HG03196 (cell line): ENCODE measurements around the gene GJA3.

Source experiments
- ATAC-seq: cut with Tn5 transposase; IDR thresholded peaks from one replicate; pipeline ENCODE4 v1.9.1; 2021; ENCODE audit not compliant: unreplicated experiment

Gene GJA3

DNA sequence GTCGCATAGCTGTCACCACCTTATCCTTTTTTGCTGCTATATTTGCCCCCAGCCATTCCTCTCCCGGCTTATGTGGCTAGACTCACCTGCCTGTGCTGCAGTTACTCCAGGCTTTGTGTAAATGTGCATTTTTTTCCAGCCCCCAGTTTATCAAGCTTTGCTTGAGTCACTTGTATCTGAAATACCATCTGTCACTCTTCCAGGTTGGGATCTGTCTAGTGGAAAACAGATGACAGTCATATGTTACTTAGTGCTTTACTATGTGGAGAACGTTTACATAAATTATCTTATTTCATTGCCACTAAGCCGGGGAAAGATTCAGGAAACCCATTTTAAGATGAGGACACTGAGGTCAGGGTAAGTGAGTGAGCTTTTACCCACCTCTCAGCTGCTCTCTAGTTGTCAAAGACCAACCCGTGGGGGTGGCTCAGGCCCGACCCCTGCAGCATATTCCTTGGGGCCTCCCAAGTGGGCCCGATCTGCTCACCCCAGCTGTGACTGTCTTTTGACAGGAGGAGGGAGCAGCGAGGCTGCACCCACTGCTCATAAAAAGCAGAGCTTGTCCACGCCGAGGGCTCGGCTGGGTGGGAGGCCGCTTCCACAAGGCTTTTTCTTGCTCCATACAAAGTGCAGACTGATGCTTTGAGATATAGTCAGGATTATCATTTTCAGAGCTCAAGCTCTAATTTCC, 24.7 kb upstream of the GJA3 start:
- ATAC-seq = no peak

DNA sequence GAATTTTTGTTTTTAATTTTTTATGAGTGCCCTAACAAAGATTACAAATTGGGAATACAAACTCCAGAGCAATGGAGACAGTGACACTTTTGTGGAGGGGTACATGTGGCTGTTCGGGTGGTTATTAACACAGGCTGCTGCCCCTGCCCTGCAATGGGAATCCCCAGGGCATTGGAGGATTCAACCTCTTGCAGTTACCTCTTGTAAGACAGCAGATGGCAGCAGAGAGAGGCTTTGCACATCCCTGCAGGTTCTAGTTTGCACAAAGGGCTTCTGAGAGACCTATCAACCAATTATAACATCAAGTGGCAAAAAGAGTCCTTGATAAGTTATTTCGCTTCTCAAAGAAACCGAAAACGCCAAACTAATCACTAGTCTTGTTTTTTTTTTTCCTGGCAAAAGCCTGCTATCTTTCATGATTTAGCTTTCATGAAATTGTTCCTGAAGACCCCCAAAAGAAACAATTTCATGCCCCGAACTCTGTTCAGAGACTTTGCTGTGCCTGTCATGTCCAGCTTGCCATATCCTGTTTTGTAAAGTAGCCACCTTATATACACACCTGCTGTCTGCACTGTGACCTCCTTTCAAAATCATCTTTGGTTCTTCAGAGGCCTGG, 21.5 kb upstream of the GJA3 start:
- no peak for ATAC-seq

DNA sequence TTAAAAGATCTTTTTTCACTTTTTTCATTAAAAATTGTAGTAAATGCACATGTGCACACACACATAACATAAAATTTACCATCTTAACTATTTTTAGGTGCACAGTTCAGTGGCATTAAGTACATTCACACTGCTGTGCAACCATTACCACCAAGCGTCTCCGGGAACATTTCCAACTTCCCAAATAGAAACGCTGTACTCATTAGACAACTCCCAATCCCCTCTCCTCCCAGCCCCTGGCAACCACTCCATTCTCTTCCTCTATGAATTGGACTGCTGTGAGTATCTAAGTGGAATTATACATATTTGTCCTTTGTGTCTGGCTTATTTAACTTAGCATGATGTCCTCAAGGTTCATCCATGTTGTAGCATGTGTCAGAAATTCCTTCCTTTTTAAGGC, 20.3 kb upstream of the GJA3 start:
- ATAC-seq = no peak

DNA sequence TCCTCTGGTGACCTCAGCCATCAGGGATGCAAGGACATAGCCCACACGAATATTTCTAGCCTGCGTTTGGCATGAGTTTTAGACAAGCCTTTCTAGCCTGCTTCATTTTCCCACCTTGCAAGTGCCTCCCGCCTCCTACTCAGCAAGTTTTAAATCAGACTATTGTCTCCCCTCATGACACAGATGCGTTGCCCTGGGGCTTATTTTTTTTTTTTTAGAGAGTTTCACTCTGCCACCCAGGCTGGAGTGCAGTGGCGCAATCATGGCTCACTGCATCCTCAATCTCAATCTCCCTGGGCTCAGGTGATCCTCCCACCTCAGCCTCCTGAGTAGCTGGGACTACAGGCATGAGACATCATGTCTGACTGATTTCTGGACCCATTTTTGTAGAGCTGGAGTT, 17.3 kb upstream of the GJA3 start:
- ATAC-seq = no peak

DNA sequence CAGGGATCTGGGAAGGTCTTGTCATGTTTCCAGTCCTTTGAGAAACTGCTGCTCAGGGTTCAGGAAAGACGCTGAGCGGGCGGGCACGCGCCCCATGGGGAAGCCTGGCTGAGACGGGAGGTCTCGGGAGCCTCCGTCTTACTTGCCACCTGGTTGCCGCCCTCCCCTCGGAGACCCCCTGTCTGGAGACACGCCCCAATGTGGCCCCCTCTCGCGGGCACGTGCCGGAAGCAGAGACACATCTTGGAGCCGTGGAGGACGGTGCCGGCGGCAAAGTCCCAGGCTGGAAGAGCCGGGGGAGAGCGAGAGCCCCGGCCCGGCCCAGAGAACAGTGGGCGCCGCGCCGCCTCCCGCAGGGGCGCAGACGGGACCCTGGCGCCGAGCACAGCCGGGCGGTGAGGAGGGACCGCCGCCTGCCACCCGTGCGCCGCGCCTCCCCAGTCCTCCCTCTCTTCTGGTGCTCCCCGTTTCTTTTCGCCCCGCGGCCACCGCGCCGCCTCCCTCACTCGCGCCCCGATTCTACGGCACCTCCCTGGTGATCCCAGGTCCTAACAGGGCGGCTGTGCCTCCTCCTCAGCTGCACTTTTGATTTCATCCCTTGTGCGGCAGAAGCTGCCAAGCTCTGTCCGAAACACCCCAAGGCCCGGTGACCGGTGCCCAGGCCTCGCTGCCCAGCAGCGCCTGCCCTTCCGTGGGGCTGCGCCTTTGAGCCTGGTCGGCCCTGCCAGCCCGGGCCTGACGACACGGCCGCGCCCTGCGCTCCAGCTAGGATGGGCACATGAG, 16.4 kb upstream of the GJA3 start:
- ATAC-seq = no peak

DNA sequence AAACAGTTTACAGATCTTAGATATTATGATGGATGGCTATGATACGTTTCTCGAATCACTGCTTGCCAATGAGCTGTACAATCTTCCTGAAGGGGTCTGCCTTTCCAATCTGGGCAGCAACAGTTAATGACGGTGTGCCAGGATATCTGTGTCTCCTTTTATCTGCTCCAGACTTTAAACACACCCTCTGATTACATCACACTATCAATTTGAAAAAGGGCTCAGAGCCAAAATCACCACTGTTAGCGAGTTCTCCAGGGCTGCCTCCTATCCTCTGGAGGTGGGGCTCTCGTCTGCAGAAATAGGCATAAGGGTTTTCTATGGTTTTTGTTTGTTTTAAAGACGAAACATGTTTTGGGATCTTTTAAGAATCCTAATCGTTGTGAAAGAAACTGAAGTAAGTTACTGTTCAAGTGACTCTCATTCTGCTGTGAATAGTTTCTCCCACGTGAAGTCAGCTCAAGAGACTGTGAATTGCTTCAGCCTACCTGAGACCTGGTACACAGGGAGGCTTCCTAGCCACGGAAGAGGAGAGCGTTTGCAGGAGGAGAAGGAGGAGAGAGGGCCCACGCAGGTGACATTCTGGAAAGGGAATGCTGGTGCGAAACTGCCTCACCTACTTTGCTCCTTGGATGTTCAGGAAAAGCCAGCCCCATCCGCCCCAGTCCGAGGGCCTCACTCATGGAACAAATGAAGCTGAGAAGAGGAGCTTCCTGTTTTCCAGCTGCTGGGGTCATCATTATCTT, 15.2 kb upstream of the GJA3 start:
- no peak for ATAC-seq

DNA sequence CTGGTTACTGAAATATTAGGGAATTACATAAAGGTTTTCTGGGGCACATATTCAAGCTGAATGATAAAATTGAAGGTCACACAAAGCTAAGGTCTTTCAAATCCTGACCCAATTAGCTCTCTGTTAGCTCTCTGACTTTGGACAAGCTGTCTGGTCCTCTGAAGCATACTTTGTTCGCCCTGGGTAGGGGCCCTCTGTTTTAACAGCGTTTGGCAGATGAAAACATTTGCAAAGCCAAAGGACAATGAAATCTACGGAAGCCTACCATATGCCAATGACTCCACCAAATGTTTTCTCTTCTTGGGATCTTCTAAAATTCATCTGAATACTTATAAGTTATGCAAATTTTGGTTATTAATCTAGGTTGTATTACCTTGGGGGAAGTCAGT, 14.5 kb upstream of the GJA3 start:
- ATAC-seq = no peak

DNA sequence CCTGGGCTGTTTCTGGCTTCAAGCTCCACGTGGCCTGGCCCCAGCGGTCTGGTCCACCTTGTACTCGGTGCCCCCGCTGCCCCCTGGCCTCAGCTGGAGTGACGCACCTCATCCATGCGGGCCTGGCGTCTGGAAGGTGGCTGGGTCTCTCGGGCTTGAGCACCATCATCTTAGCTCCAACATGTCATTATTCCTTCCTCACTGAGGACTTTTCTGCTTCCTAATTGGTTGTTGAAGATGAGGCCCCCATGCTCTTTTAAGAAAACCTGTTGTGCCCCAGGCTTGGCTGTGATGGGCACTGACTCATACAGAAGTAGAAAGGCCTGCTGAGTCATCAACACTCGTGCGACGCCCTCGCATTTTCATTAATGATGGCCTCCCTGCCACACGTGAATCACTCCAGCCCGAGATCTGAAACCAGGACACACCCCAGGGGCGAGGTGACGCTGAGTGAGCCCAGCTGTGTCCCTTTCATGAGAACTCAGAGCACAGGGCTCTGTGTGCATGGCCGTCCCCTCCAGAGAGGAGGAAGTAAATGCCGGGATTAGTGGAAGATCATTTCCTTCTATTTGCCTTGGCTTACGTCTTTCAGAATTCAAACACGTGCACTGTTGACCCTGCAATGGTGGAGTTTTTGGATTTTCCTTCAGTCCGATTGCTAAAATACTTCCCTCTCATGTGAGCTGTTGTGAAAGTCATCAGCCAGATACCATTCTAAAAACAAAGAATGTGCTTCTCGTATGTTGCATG, 14.0 kb upstream of the GJA3 start:
- ATAC-seq = peak; percentile 77

DNA sequence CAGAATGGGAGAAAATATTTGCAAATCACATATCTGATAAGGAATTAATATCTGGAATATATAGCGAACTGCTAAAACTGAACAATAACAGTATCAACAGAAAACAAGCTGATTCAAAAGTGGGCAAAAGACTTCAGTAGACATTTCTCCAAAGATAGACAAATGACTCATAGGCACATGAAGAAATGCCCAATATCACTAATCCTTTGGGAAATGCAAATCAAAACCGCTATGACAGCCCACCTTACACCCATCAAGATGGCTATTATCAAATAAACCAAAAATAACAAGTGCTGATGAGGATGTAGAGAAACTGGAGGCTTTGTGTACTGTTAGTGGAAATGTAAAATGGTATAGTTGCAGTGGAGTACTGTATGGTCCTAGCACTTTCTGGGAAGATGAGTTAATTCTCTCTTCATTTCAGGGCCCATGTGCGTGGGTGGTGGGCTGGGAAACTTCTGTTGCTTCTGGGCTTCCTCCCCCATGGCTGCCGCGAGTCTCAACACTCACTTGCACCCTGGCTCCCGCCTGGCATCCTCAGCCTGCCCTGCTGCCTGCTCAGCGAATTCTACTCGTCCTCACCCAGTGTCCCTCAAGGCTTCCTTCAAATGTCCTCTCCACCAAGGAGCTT, 12.4 kb upstream of the GJA3 start:
- no peak for ATAC-seq

DNA sequence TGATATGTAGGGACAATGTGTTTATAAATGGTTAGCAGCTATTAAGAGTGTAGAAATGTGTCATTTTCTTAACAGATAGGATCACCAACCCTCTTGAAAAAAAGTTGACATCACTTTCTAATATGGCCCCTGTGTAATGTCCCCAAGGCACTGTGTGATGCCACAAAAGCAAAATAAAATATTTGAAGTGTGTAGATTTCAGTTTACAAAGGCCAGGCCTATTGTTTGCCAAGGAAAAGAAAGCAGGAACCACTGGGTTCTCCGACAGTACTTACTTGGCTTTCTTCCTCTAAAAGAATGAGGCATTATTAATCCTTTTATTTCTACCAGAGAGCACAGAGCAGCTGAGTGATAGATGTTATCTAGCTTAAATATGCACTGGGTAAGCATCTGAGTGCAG, 10.5 kb upstream of the GJA3 start:
- ATAC-seq = no peak

DNA sequence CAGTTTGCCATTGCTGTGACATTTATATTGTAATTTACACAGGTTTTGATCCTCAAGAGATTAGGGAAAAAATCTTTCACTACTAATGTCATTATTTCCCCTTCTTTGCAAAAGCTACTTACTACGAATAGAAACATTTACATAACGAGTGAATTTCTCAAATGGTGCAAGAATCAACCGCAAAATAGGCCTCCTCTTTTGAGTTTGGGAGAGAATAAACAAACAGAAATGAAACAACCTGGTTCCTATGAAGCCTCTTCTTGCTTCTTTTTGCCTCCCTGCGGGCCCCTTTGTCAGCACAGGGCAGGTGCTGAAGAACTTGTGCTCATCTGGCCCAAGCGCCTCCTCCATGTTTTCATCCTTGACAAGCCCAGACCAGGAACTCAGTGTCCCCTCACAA, 10.1 kb upstream of the GJA3 start:
- no peak for ATAC-seq

DNA sequence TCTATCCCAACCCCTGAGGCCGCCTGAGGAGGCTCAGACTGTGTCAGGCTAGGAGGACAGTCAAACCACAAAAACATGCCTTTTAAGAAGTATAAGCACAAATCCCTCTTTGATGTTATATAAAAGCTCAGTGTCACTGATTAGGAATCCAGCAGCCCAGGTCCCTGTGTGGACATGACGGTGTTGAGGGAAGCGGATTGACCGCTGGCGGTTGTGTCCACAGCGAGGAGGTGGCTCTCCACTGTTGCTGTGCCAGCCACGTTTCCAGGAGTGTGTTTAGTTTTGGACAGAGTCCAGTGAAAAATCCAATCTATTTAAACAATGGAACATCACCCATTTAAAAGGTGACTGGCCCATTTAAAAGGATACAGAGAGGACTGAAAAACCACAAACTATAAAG, 7.5 kb upstream of the GJA3 start:
- ATAC-seq = no peak

DNA sequence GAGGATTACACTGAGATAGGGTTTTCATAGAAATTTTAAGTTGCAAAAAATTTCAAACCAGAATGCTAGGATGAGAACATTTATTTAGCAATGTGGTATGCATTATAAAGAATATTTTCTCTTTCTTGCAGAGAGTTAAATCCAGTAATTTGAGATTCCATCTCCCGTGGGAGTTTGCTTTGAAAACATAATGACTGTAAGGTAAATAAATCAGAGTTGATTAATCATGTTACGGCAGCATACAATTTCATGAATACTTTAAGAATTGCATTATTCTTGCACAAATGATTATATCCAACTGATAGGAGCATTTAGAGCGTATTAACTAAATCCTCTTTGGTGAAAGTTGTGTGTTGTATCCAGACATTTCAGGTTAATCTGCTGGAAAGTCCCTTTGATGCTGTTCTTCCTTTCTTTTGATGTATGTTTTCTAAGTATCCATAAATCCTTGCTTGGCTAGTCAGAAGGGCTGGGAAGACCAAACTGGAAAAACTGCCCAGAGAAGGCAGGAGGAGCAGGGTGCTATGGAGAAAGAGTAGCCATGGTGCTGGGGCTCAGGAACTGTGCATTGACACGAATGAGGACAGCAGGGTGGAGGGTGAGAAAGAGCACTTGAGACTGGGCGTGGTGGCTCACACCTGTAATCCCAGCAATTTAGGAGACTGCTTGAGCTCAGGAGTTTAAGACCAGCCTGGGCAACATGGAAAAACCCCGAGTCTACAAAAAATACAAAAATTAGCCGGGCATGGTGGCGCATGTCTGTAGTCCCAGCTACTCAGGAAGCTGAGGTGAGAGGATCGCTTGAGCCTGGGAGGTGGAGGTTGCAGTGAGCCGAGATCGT, 4.8 kb upstream of the GJA3 start:
- ATAC-seq = no peak

DNA sequence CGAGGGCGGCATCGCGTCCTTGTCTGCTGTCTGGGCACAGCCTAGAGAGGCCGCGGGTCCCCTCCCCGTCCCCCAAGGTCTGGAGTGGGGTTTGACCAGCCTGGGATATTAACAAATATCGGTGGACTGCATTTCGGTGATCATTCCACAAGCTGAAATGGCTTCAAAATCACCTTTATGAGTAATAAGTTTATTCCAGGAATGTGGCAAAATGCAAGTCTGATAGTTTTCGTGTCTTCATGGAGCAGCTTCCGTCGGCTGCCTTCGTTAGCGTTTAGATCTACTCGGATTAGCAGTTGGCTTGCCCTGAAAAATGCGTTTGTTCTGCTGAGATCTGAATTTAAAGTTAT, 1.1 kb upstream of the GJA3 start:
- ATAC-seq = no peak

DNA sequence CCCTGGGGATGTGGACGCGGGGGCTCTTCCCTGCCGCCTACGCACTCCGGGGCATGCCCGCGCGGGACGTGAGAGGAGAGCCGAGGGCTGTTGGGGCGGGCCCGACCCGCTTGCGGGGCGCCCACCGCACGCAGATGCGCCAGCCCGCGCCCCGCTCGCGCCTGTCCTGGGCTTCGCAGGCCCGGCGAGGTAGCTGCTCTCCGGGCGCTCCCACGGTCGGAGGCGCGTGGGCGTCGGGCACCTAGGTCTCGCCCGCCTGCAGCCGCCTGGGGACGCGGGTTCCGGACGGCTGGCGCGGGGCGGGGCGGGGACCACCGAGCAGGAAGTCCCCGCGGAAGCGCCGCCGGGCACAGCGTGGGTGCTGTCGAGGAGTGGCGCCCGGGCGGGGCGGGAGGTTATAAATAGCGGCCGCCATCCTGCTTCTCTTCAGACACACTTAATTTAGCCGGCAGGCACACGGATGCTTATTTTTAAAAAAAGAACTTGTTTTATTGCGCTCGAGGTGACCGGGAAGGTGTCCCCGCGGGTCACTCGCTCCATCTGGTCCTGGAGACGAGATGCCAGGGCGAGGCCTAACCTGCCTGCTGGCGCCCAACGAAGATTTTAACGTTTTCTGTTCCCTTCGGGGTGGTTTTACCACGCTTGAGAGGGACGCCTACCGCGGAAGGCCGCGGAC, 561 bp upstream of the GJA3 start:
- peak; percentile 52 for ATAC-seq

DNA sequence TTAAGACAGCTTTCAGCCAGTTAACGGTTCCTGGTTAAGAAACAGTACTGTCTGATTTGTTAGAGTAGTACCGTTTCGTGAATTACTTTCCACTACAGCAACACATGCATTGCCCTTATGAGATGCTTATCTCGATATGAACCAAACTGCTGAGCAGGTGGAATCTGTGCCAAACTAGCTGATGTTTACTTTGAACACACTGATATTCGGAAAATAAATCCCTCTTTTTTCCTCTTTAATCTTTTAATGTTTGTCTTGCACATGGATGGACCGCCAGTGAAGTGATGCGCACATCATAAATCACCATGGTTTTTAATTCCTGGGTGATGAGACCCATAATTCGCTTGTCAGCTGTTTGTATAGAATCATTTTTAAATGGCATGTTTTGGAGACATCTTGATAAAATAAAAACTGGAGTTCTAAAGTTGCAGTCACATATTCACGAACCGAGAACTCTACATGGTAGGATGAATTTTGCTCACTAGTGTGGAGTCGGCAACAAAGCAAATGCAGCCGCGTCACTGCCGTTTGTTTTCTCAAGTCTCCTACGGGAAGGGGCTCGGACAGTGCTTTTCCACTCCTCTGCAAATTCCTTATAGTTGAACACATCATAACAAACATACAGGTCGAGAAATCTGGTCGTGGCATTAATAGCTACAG, 1.1 kb downstream of the GJA3 start:
- no peak for ATAC-seq

DNA sequence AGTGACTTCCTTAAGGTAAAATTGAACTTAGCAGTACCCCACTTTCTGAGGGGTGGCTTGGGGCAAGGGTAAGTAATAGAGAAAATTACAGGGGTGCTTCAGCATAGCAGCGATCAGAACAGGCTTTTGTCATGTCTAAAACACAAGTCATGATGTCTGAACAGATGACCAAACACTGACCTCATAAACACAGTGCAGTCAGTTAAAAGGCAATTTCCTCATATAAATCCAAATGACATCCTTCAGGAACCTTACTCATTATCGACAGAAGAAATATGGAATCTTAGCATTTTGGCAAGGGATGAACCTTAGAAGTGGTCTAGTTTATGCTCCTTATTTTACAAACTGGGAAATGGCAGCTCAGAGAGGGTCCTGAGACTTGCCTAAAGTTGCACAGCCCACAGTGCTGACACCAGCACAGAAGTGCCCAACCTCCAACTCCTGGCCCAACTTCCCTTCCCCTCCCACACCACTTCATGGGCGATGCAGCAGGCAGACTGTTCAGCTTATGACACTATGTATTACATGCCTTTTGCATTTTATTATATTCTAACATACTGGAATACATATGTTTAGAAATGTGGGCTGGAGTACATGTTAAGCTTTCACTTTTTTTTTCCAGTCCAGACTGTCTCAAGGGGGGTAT, 3.6 kb downstream of the GJA3 start:
- no peak for ATAC-seq

DNA sequence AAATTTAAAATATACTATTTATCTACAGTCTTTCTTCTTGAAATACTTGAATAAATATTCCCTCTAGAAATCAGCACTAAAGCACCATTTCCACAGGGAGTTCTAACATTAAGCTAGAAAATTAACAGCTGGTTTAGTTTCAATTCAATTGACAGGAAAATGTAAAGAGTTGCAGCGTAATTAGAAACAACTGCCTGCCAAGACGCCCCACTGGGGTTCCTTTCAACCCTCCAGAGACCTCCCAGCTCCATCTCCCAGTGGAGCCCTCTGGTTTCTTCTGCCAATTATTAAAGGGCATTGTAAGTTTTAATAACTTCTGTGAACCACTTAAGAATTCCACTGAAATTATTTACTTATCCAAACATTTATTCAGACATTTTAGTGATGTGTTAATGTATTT, 4.2 kb downstream of the GJA3 start:
- ATAC-seq = no peak
